OCI-LY3 (cell line): ENCODE data around the gene DNAH14.
"Not testable (repeated sequence)": the region's sequence is repeated elsewhere in the genome, so short reads cannot be mapped to it uniquely, and the experiment has no call there.

Experiments
- H2AFZ ChIP-seq: fragments of 200-600, 300-600 bp; shearing (Covaris generic); 2 replicates; pipeline ENCODE4 v1.6.0; 2014; ENCODE audit warnings: antibody characterized with exemption, low read depth, low read length
- H3K27ac ChIP-seq: fragments of 200-600, 300-600 bp; sonication (generic); 2 replicates; pipeline ENCODE4 v1.5.1; 2014; ENCODE audit warnings: mild to moderate bottlenecking, low read length, moderate library complexity, mixed read lengths
- H3K27me3 ChIP-seq: fragments of 200-600, 300-600 bp; sonication (generic); 2 replicates; pipeline ENCODE4 v1.6.1; 2014; ENCODE audit warnings: low read depth, low read length, mixed read lengths
- H3K36me3 ChIP-seq: fragments of 200-600, 300-600 bp; sonication (generic); replicated peaks from 2 replicates; pipeline ENCODE3; 2014; ENCODE audit warnings: low read depth, low read length, mixed read lengths
- H3K4me1 ChIP-seq: fragments of 300-600, 200-600 bp; sonication (generic); 2 replicates; pipeline ENCODE4 v1.6.1; 2014; ENCODE audit warnings: low read length, mixed read lengths
- H3K4me2 ChIP-seq: fragments of 200-600, 300-600 bp; sonication (generic); 2 replicates; pipeline ENCODE4 v1.6.1; 2014; ENCODE audit warnings: low read length, mixed read lengths
- H3K4me3 ChIP-seq: fragments of 300-600, 200-600 bp; sonication (generic); 2 replicates; pipeline ENCODE4 v1.5.1; 2014; ENCODE audit warnings: antibody characterized with exemption, mild to moderate bottlenecking, low read length, moderate library complexity
- H3K79me2 ChIP-seq: fragments of 300-600, 200-600 bp; shearing (Covaris generic); 2 replicates; pipeline ENCODE4 v1.6.1; 2014; ENCODE audit warnings: mild to moderate bottlenecking, low read length, mixed read lengths
- H3K9ac ChIP-seq: fragments of 300-600, 200-600 bp; shearing (Covaris generic); 2 replicates; pipeline ENCODE4 v1.6.0; 2014; ENCODE audit warnings: mild to moderate bottlenecking, low read length, moderate library complexity
- H3K9me3 ChIP-seq: fragments of 200-600, 300-600 bp; shearing (Covaris generic); 2 replicates; pipeline ENCODE4 v1.6.1; 2014; ENCODE audit warnings: low read length, mixed read lengths; ENCODE audit not compliant: insufficient read depth
- H4K20me1 ChIP-seq: fragments of 200-600, 300-600 bp; sonication (generic); 2 replicates; pipeline ENCODE4 v1.6.1; 2016; ENCODE audit warnings: low read length, mixed read lengths; ENCODE audit not compliant: insufficient read depth
- EZH2phosphoT487 ChIP-seq: fragments of 200-600 bp; shearing (Covaris generic); IDR thresholded peaks from 2 replicates; pipeline ENCODE4 v1.6.1; 2018; ENCODE audit warnings: antibody characterized with exemption, mixed run types, low read depth
- TF ChIP-seq, protein P1 (sequence below): fragments of 200-600, 300-600 bp; sonication (generic); IDR thresholded peaks from 2 replicates; pipeline ENCODE4 v1.5.1; 2014; ENCODE audit warnings: antibody characterized with exemption, low read length, low read depth

Gene DNAH14

GRCh38 chr1:224958490-224958889 lies 29.0 kb downstream of the DNAH14 start:
- Histone ChIP-seq H3K4me2 (no peak overlapping the region), H3K79me2 (no peaks in the 10 kb centered on the region), H3K36me3 (peaks cover 15% of the 10 kb centered on the region), H4K20me1 (no peaks in the 10 kb centered on the region), H3K27ac (no peak overlapping the region), H3K4me1 (peaks cover 13% of the 10 kb centered on the region), H3K4me3 (no peak overlapping the region), H3K9me3 (no peaks in the 10 kb centered on the region), H2AFZ (no peak overlapping the region), H3K9ac (no peak overlapping the region), H3K27me3 (no peaks in the 10 kb centered on the region)
- TF ChIP-seq, protein P1, sequence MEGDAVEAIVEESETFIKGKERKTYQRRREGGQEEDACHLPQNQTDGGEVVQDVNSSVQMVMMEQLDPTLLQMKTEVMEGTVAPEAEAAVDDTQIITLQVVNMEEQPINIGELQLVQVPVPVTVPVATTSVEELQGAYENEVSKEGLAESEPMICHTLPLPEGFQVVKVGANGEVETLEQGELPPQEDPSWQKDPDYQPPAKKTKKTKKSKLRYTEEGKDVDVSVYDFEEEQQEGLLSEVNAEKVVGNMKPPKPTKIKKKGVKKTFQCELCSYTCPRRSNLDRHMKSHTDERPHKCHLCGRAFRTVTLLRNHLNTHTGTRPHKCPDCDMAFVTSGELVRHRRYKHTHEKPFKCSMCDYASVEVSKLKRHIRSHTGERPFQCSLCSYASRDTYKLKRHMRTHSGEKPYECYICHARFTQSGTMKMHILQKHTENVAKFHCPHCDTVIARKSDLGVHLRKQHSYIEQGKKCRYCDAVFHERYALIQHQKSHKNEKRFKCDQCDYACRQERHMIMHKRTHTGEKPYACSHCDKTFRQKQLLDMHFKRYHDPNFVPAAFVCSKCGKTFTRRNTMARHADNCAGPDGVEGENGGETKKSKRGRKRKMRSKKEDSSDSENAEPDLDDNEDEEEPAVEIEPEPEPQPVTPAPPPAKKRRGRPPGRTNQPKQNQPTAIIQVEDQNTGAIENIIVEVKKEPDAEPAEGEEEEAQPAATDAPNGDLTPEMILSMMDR: no peak
- no peak for TF ChIP-seq EZH2phosphoT487

DNA sequence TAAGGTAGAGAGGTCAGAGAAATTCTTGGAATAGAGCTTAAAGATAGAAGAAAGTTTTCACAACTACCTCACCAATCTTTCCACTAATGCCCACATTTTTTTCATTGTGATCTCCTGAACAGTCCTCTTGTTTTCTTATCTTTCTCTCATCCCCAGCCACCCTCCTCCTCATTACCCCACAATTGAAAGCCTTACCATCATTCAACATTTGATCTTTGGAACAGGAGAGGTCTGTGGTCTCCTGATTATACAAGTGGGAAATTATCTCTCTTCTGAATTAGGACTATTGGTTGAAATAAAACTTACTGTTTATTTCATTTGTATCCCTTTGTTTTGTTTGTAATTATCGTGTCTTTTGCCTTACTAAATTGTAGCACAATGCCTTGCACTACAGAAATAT lies 29.6 kb downstream of the DNAH14 start:
- no peak overlapping the region for H2AFZ ChIP-seq
- no peak overlapping the region for H3K4me2 ChIP-seq
- no peaks in the 10 kb centered on the region for H4K20me1 ChIP-seq
- H3K9me3 ChIP-seq: no peaks in the 10 kb centered on the region
- no peak overlapping the region for H3K27ac ChIP-seq
- H3K79me2 ChIP-seq: no peaks in the 10 kb centered on the region
- no peak overlapping the region for H3K4me3 ChIP-seq
- TF ChIP-seq EZH2phosphoT487: no peak
- no peak overlapping the region for H3K9ac ChIP-seq
- H3K36me3 ChIP-seq: peaks cover 18% of the 10 kb centered on the region
- no peaks in the 10 kb centered on the region for H3K27me3 ChIP-seq
- H3K4me1 ChIP-seq: peaks cover 13% of the 10 kb centered on the region

- Histone ChIP-seq H3K79me2 (no peaks in the 10 kb centered on the region), H3K9ac (no peak overlapping the region), H3K4me2 (no peak overlapping the region), H3K27me3 (no peaks in the 10 kb centered on the region), H3K36me3 (peaks cover 18% of the 10 kb centered on the region), H3K4me3 (no peak overlapping the region), H3K27ac (no peak overlapping the region), H4K20me1 (no peaks in the 10 kb centered on the region), H3K4me1 (peaks cover 13% of the 10 kb centered on the region), H2AFZ (no peak overlapping the region), H3K9me3 (no peaks in the 10 kb centered on the region)
- TF ChIP-seq, protein P1: no peak
- TF ChIP-seq EZH2phosphoT487: no peak
These were observed 30.2 kb downstream of the DNAH14 start for GRCh38 chr1:224959656-224960055.

GRCh38 chr1:224980181-224980580 lies 50.7 kb downstream of the DNAH14 start:
- Histone ChIP-seq H3K9me3 (no peaks in the 10 kb centered on the region), H3K79me2 (no peaks in the 10 kb centered on the region), H3K36me3 (no peaks in the 10 kb centered on the region), H3K4me2 (no peak overlapping the region), H2AFZ (no peak overlapping the region), H3K4me3 (no peak overlapping the region), H3K9ac (no peak overlapping the region), H3K4me1 (no peaks in the 10 kb centered on the region), H3K27ac (no peak overlapping the region), H4K20me1 (no peaks in the 10 kb centered on the region), H3K27me3 (no peaks in the 10 kb centered on the region)
- TF ChIP-seq, protein P1: no peak
- TF ChIP-seq EZH2phosphoT487: no peak

GRCh38 chr1:224981922-224982354 lies 52.5 kb downstream of the DNAH14 start:
- H3K27me3 ChIP-seq, H4K20me1 ChIP-seq, H3K27ac ChIP-seq, H3K9me3 ChIP-seq, H3K4me1 ChIP-seq, H3K36me3 ChIP-seq, H2AFZ ChIP-seq, H3K9ac ChIP-seq, H3K4me2 ChIP-seq, H3K79me2 ChIP-seq, H3K4me3 ChIP-seq: not testable (repeated sequence)
